Upper lobe of left lung (tissue), 6 donors: ENCODE measurements around the gene KRT6C. TPM values are rescaled to one million over a fixed set of nuclear protein-coding genes. Genes with fewer than 3 reads are reported as not detected.

ENCODE experiments used
- ATAC-seq, 2 donors: fragments of 200-7000 bp; cut with Tn5 transposase; one replicate each; pipeline ENCODE4 v1.9.1; 2022; ENCODE audit warnings: mild to moderate bottlenecking in 2 of 2, moderate library complexity in 2 of 2; ENCODE audit not compliant: low FRiP score in 2 of 2
- DNase-seq, 2 donors: peaks; one replicate each; pipeline ENCODE4 v3.0.0-alpha.2; 2019 to 2020
- H3K27ac ChIP-seq, 4 donors: fragments of 200-600 bp; sonication (generic); one replicate each; pipeline ENCODE4 v1.5.1; 2016 to 2019
- H3K27me3 ChIP-seq, 4 donors: fragments of 200-600 bp; sonication (generic); one replicate each; pipeline ENCODE4 v1.5.1; 2017 to 2019
- H3K36me3 ChIP-seq, 4 donors: fragments of 200-600 bp; sonication (generic); one replicate each; pipeline ENCODE4 v1.5.1; 2016 to 2019
- H3K4me1 ChIP-seq, 4 donors: fragments of 200-600 bp; sonication (generic); one replicate each; pipeline ENCODE4 v1.5.1; 2018 to 2019
- H3K4me3 ChIP-seq, 4 donors: fragments of 200-600 bp; sonication (generic); one replicate each; pipeline ENCODE4 v1.5.1; 2017 to 2019; ENCODE audit warnings: mild to moderate bottlenecking in 2 of 4, moderate library complexity in 1 of 4
- H3K9me3 ChIP-seq, 4 donors: fragments of 200-600 bp; sonication (generic); one replicate each; pipeline ENCODE4 v1.5.1; 2018 to 2019
- EP300 ChIP-seq, 4 donors: sonication (generic); formaldehyde crosslinking; IDR thresholded peaks; one replicate each; pipeline ENCODE4 v1.5.1; 2017; ENCODE audit warnings: antibody characterized with exemption in 4 of 4, control low read depth in 2 of 4
- POLR2A ChIP-seq, 4 donors: fragments of 450-650 bp; IDR thresholded peaks; one replicate each; pipeline ENCODE4 v1.5.1; 2016 to 2017; ENCODE audit warnings: antibody characterized with exemption in 4 of 4, mild to moderate bottlenecking in 2 of 4
- POLR2AphosphoS5 ChIP-seq, 2 donors: sonication (generic); formaldehyde crosslinking; IDR thresholded peaks; one replicate each; pipeline ENCODE4 v1.5.1; 2017; ENCODE audit warnings: antibody characterized with exemption in 2 of 2
- WGBS, 2 donors: methylation state at CpG; one replicate each; pipeline ENCODE4 v1.1.5; 2017 to 2018; 5-methylcytosine and 5-hydroxymethylcytosine counted together
- total RNA-seq, 6 donors: library from RNA; depleted of rRNA in 4 of 6; stranded (reverse); fragments of >200 nt in 4 of 6; gene quantifications; one replicate each; pipeline versions ENCODE4 v1.1.0 to v1.2.1, GENCODE V29; 2016 to 2021
- TF ChIP-seq, protein P1 (sequence below), 6 experiments: fragments of 450-650 bp in 4 of 6; fragments of 200-600 bp in 2 of 6; sonication (generic) in 2 of 6; IDR thresholded peaks; one replicate each; pipeline ENCODE4 v1.5.1; 2016 to 2019; ENCODE audit warnings: antibody characterized with exemption in 6 of 6
- donor health status: DM: no; HTN: no; CAD: no; lungs with moderate emphysema.
- donor health status: DM: no; HTN: yes; CAD: no; lungs with severe emphysema.

The KRT6C gene
- total RNA-seq, 6 donors from 2014 or later: not detected

- ATAC-seq (no peak), DNase-seq (no peak)
Measured at GRCh38 chr12:52435659-52435999, 38.0 kb downstream of the KRT6C start.

DNA sequence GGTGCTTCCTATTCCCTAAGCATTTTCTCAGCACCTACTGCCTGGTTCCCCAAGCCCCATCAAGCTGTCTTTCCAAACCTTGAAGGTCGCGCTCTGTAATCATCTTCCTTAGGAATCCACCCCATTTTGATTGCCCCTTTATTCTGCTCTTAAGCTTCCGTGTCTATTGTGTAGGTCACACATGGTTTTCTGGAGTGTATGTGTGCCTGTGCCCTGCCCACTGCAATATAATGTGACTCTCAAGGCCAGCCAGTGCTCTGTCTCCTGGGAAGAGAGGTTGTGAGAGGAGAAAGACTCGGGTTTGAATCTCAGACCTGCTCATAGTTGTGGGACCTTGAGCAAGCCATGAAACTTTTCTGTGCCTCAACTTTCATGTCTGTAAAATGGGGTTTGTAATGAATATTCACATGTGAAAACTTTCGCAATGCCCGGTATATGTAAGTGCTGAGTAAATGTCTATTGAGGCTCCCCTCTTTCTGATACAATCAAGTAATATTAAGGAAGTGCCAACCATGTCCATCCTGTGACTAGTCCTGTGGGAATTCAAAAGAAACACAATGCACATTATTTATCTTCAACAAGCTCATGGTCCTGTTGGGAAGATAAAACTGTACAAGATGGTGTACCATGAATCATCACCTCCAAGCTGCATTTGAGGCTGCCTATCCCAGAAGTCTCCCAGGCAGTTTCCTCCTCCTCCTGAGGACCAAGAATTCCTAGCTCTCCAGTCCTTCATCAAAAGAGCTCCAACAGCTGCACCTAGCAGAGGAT lies 38.7 kb downstream of the KRT6C start:
- ATAC-seq: no peak
- 88 to 90% methylated on average over 6 of the region's 6 CpGs for WGBS, 2 donors
- H3K27ac ChIP-seq: no peak overlapping the region
- no peaks in the 10 kb centered on the region for H3K27me3 ChIP-seq
- H3K4me1 ChIP-seq: no peaks in the 10 kb centered on the region
- DNase-seq: no peak
- no peaks in the 10 kb centered on the region for H3K9me3 ChIP-seq
- H3K36me3 ChIP-seq: no peaks in the 10 kb centered on the region
- no peak overlapping the region for H3K4me3 ChIP-seq
- TF ChIP-seq POLR2A (IDR thresholded peaks at IDR 0.05) (no peak), EP300 (IDR thresholded peaks at IDR 0.05) (no peak), POLR2AphosphoS5 (IDR thresholded peaks at IDR 0.05) (no peak)
- TF ChIP-seq, protein P1, sequence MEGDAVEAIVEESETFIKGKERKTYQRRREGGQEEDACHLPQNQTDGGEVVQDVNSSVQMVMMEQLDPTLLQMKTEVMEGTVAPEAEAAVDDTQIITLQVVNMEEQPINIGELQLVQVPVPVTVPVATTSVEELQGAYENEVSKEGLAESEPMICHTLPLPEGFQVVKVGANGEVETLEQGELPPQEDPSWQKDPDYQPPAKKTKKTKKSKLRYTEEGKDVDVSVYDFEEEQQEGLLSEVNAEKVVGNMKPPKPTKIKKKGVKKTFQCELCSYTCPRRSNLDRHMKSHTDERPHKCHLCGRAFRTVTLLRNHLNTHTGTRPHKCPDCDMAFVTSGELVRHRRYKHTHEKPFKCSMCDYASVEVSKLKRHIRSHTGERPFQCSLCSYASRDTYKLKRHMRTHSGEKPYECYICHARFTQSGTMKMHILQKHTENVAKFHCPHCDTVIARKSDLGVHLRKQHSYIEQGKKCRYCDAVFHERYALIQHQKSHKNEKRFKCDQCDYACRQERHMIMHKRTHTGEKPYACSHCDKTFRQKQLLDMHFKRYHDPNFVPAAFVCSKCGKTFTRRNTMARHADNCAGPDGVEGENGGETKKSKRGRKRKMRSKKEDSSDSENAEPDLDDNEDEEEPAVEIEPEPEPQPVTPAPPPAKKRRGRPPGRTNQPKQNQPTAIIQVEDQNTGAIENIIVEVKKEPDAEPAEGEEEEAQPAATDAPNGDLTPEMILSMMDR (IDR thresholded peaks at IDR 0.05): no peak

More at GRCh38 chr12:52435659-52435999, 38.0 kb downstream of the KRT6C start:
- no peaks in the 10 kb centered on the region for H3K9me3 ChIP-seq
- no peaks in the 10 kb centered on the region for H3K4me1 ChIP-seq
- H3K27me3 ChIP-seq: no peaks in the 10 kb centered on the region
- H3K27ac ChIP-seq: no peak overlapping the region
- TF ChIP-seq, protein P1 (IDR thresholded peaks at IDR 0.05): no peak
- TF ChIP-seq POLR2AphosphoS5 (IDR thresholded peaks at IDR 0.05) (no peak), POLR2A (IDR thresholded peaks at IDR 0.05) (no peak), EP300 (IDR thresholded peaks at IDR 0.05) (no peak)
- no peak overlapping the region for H3K4me3 ChIP-seq
- 85 to 93% methylated on average over 6 of the region's 6 CpGs for WGBS, 2 donors
- no peaks in the 10 kb centered on the region for H3K36me3 ChIP-seq

DNA sequence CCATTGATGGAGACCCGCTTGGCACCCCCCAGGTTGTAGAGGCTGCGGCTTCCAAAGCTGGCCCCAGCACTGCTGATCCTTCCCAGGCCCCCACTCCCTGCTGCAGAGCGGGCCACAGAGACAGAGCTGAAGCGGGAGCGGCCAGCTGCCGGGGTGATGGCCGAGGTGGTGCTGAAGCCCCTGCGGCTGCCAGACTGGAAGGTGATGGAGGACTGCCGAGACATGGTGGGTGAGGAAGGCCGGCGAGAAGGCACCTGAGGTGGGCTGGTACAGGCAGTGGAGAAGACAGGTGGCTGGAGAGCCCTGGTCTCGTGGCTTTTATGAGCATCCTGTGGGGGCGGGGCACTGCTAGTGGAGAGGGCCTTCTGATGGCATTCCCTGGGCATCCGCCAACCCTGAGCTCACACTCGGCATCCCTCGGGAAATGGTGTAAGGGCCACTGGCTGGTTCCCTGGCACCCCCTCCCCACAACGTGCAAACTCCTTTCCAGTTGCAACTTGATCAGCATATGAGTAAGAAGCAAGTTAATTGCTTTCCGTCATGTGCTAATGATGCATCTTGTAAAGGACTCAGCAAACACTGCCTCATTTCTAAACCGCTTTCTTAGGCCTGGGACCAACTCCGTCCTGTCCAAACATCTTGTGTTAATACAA lies 39.4 kb downstream of the KRT6C start, which contains the start of gene KRT75:
KRT75 (minus strand) TSS at position 291 of the 653 bp plus-strand sequence; CDS start at position 224, 67 bp downstream.
- Histone ChIP-seq H3K4me1 (no peaks in the 10 kb centered on the region), H3K4me3 (no peak within 1 kb of the TSS), H3K27ac (no peak within 1 kb of the TSS), H3K9me3 (no peaks in the 10 kb centered on the region), H3K27me3 (no peaks in the 10 kb centered on the region), H3K36me3 (no peaks in the 10 kb centered on the region)
- DNase-seq (peak; percentile 17 to 63), ATAC-seq (no peak)
- WGBS, 2 donors: 77 to 89% methylated on average over 15 to 20 of the region's 20 CpGs
- TF ChIP-seq, protein P1 (IDR thresholded peaks at IDR 0.05): no peak
- TF ChIP-seq POLR2A (IDR thresholded peaks at IDR 0.05) (no peak), EP300 (IDR thresholded peaks at IDR 0.05) (no peak), POLR2AphosphoS5 (IDR thresholded peaks at IDR 0.05) (no peak)

DNA sequence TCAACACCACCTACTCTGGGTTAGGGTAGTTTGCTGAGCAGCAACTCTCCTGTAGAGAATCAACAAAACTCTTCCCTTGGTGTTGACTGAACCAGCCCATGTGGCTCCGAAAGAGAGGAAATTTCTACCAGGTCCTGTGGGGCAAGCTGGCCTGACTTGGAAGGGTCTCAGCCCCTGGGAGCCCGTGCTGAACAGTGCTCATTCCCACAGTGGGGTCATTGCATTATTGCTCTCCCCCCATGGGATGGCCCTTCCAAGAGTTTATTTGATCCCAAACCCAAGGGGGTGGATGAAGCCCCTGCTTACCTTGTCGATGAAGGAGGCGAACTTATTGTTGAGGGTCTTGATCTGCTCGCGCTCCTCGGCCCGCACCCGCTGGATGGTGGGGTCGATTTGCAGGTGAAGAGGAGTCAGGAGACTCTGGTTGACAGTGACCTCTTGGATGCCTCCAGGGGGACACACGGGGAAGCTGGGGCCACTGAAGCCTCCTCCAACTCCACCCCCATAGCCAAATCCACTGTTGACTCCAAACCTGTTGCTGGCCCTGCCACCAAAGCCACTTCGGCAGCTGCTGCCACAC lies 40.0 kb downstream of the KRT6C start:
- H3K4me3 ChIP-seq: no peak overlapping the region
- H3K27me3 ChIP-seq: no peaks in the 10 kb centered on the region
- 92% methylated on average over 9 to 12 of the region's 12 CpGs for WGBS, 2 donors
- H3K27ac ChIP-seq: no peak overlapping the region
- H3K4me1 ChIP-seq: no peaks in the 10 kb centered on the region
- H3K36me3 ChIP-seq: no peaks in the 10 kb centered on the region
- no peaks in the 10 kb centered on the region for H3K9me3 ChIP-seq
- TF ChIP-seq EP300 (IDR thresholded peaks at IDR 0.05): no peak
- TF ChIP-seq, protein P1 (IDR thresholded peaks at IDR 0.05): no peak
- no peak for TF ChIP-seq POLR2A (IDR thresholded peaks at IDR 0.05)
- no peak for TF ChIP-seq POLR2AphosphoS5 (IDR thresholded peaks at IDR 0.05)
- ATAC-seq (no peak), DNase-seq (peak; percentile 6 to 50)
